ENCODE results near the gene ACBD6. TPM values are rescaled to one million over a fixed set of nuclear protein-coding genes. Genes with fewer than 3 reads are reported as not detected.
A peak's percentile ranks its signal among the peaks of the same experiment; 100 is the strongest.
"Not testable (repeated sequence)": the region's sequence is repeated elsewhere in the genome, so short reads cannot be mapped to it uniquely, and the experiment has no call there.

ACBD6 gene
- total RNA-seq, 1 donor from 2014 or later = 20.5 TPM

DNA sequence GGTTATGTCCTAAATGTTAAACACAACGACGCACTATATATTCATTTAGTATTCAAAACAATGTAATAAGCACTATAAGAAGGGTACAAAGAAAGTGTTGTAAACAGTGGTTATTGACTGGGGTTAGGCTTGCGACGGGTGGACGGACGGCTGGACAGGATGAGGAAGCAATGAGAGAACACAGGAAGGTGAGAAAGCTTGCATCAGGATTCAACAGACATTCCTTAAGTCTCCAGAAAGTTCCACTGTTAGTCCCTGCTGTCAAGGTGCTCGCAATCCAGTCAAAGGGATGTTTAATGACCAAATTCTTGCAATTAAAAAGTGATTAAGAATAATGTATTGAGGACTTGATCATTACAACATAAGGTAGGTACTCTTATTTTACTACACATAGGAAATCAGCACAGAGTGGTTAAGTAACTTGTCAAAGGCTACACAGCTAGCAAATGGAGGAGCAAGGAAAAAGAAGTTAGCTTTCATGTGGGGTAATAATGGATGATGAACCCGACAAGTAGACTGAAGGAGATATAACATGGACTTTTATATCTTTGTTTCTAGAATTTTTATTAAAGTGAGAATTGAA is 994 bp upstream of the ACBD6 start:
- ATAC-seq = peak; percentile 2
- no peak for DNase-seq
- intact Hi-C loops (cut with micrococcal nuclease) = no loop called here

DNA sequence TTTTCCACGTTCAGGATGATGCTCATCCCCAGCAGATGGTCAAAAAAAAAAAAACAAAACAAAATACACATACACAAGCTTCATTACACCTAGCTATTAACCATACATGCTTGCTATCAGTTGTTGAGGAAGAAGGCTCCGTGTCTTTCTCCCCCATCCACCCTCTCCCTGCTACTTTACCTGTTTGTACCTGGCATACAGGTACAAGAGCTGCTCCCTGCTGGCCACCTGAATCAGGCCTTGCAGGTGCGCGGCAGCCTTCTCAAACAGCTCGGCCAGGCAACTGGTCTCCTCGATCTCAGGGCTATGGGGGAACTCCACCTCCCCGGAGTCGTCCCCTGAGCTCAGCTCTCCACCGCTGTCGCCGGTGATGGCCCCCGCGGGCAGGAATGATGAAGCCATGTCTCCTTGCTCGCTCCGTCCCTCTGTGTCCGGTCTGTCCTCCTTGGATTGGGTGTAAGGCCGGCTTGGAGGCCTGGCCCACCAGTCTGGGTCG is 464 bp downstream of the ACBD6 start:
- ATAC-seq (no peak), DNase-seq (no peak)
- intact Hi-C loops (cut with micrococcal nuclease) = no loop called here

DNA sequence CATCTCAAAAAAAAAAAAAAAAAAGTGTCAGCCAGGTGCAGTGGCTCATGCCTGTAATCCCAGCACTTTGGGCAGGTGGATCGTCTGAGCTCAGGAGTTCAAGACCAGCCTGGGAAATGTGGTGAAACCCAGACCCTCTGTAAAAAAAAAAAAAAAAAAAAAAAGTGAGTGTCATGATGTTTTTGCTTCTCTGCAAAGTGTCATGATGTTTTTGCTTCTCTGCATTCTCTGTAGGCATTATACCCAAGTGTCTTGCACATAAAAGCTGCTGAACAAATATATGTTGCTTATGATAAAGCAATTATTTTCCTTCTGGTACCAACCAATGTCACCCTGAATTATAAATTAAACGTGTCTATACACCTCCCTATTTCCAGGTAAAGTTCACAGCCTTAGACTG is 1.7 kb downstream of the ACBD6 start:
- ATAC-seq (no peak), DNase-seq (no peak)
- intact Hi-C loops (cut with micrococcal nuclease) = no loop called here

DNA sequence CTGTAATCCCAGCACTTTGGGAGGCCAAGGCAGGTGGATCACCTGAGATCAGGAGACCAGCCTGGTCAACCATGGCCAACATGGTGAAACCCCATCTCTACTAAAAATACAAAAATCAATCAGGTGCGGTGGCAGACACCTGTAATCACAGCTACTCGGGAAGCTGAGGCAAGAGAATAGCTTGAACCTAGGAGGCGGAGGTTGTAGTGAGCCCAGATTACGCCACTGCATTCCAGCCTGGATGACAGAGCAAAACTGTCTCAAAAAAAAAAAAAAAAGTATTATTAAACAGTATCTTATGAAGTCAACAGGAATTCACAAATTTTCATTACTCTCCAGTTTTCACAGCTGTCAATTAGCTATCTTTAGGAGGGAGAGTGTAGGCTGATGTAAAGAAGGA is 3.8 kb downstream of the ACBD6 start:
- ATAC-seq (no peak), DNase-seq (no peak)
- intact Hi-C loops (cut with micrococcal nuclease) = no loop called here

DNA sequence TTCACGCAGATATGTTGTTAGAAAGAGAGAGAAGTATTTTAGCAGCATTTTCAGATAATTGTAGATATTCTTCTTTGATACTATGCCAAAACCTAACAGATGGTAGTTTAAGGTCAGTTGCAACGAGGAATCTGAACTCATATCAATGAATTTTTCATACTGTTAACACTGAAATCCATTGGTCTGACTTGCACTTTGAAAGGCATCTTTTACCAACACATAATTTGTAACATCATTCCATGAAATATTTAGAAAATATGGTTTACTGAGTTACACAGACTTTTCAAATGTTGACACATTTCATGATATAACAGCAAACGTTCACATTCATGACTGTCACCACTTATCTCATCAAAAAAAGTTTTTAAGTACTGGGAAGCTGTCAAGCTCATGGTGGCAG is 4.6 kb downstream of the ACBD6 start:
- DNase-seq (no peak), ATAC-seq (no peak)
- intact Hi-C loops (cut with micrococcal nuclease) = no loop called here

DNA sequence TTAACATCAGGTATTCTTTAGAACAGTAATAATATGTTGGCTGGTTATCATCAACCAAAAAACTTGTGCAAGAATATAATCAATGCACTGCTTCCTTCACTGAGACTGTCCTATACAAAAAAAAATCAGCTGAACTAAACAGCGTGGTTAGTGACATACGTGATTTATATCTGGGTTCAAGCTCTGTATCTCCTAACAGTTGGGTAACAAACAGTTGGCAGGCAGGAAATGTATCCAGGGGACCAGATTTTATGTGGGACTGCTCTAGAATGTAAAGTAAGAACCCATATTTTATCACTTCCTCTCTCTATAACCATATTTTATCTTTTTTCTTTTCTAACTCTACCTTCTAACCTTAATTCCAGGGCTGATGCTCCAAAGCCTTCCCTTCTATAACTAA is 8.0 kb downstream of the ACBD6 start:
- DNase-seq (no peak), ATAC-seq (no peak)
- intact Hi-C loops (cut with micrococcal nuclease) = no loop called here

DNA sequence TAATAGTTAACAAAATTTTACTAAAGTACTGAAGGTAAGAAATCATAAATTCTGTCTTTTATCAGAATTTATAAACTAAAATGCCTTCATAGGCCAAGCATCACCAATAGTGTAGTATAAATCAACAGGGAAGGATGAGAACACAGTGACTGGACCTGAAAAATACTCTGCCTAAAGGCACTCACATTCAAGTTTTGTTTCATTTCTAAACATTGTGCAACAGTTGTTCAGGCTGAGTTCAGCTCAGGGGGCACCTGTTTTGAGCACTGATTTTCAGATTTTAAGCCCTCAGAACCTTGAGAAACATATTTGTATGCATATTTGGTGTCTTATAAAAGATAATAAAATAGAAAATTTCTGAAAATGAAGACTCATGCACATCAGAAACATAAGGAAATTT is 12.4 kb downstream of the ACBD6 start:
- DNase-seq (no peak), ATAC-seq (no peak)
- intact Hi-C loops (cut with micrococcal nuclease) = no loop called here

DNA sequence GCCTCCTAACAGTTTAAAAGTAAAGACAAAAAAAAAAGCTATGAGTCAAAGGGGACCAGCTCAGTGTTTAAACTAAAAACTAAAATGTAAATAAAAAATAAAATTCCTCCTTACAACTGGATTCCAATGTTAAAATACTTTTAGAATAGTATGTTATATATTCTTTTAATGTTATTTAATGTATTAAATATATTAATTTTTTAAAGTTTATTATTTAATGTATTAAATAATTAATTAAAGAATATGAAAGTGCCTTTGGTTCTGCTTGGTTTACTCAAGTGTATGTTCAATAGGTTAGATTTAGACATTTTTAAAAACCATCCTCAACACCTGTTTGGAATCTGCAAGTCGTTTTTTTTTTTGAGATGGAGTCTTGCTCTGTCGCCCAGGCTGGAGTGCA is 13.1 kb downstream of the ACBD6 start:
- intact Hi-C loops (cut with micrococcal nuclease) = no loop called here
- ATAC-seq = no peak
- no peak for DNase-seq

DNA sequence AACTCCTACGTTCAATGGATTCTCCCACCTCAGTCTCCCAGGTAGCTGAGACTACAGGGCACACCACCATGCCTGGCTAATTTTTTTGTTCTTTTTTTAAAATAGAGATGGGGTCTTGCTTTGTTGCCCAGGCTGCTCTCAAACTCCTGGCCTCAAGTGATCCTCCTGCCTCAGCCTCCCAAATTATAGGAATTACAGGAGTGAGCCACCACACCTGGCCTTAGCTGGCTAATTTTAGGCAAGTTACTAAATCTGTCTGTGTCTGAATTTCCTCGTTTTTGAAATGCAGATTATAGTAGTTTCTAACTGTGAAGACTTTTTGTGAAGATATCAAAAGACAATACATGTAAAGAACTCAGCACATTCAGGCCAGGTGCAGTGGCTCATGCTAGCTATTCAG is 13.7 kb downstream of the ACBD6 start:
- DNase-seq (no peak), ATAC-seq (no peak)
- intact Hi-C loops (cut with micrococcal nuclease) = no loop called here

DNA sequence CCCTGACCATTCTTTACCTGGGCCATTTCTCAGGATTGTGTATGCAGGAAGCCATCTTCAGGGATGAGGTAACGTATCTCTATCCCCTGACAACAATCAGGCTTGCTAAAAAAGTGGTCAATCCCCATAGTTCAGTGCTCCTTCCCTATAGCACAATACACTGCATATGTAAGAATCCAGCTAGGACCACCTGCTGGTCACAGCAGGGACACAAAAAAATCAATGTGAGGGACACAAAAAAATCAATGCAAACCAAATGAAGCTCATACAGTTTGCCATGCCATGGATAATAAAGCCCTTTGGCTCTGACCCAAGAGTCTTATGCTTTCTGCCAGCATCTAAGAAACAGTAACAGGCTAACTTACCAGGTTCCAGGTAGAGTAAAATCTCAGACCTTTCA is 16.3 kb downstream of the ACBD6 start:
- intact Hi-C loops (cut with micrococcal nuclease) = no loop called here
- DNase-seq (no peak), ATAC-seq (no peak)

DNA sequence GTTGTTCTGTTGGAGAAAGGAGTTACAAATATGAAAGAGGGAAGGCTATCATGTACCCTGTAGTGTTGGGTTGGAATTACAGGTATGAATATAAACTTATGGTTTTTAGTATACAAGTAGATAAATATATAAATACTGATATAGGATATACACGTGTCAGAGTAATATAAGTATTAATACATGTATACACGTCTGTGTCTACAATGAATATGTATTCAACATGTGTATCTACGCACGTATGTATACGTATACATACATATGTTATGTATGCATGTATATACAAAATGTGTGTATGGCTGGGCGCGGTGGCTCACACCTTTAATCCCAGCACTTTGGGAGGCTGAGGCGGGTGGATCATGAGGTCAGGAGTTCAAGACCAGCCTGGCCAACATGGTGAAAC is 17.9 kb downstream of the ACBD6 start:
- ATAC-seq (no peak), DNase-seq (no peak)
- intact Hi-C loops (cut with micrococcal nuclease) = no loop called here

DNA sequence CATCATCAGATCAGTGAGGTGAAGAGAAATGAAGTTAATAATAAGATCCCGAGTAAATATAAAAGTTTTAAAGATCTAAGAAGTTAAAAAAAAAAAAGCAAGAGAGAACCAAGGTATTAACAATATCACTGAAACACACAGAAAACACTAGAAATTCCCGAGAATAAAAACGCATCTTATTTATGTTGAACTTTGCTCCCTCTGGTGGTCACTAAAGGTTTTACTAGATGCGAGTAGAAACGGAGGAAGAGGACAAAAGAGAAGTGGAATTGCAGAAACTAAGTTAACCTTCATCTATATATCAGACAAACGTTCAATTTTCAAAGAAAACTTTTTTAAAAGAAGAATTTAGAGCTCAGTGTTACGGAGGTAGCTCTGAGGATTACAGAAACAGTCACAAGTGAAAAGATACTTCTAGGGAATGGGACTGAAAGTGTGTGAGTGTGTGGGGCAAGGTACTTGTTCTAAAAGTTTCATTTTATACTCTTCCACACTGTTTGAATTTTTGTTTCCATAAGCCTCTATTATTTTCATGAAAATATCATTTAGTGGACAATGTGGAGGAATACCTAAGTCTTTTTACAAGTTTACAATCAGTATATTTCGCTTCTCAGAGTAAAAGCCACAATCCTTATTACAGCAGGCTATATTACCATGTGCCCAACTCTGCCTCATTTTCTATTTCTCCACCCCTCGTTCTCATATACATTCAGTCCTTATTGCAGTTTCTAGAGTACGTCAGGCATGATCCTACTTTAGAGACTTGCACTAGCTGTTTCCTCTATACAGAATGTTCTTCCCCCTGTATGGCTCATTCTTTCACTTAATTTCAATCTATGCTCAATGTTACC is 19.7 kb downstream of the ACBD6 start:
- ATAC-seq = no peak
- intact Hi-C loops (cut with micrococcal nuclease) = no loop called here
- DNase-seq = no peak

DNA sequence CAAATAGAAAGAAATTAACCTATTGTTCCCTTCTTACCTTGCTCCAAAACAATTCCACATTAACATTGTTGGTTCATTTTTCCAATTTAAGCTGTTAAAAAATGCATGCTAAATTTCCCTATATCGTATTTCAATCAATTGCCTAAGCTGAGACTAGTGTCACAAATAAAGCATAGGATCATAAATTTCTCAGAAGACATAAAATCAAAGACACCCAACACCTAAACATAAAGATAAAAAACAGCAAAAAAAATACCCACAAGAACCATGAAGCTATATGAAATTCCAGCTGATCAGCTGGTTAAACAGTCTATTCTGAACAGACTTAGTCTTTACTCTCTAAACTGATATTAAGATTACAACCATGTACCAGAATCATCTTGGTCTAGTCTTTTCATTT is 32.3 kb downstream of the ACBD6 start:
- no peak for ATAC-seq
- intact Hi-C loops (cut with micrococcal nuclease) = no loop called here

DNA sequence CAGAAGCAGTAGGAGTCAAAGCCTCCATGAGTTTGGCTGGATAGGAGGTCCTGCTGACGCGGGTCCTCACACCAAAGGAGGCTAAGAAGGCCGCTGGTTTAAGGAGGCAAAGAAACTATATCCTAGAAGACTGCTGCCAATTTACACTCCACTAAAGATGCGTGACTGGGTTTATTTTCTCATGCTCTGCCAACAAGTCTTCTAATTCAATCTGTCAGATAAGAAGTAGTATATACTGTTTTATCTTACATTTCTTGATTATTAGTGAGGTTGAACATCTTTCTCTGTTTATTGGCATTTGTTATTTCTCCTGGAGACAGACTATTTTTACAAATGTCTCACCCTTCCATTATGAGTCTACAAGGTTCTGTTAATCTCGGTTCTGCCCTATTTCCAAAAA is 34.1 kb downstream of the ACBD6 start:
- ATAC-seq (no peak), DNase-seq (no peak)
- intact Hi-C loops (cut with micrococcal nuclease) = no loop called here

More for the DNA sequence above, 32.3 kb downstream of the ACBD6 start:
- no peak for DNase-seq

DNA sequence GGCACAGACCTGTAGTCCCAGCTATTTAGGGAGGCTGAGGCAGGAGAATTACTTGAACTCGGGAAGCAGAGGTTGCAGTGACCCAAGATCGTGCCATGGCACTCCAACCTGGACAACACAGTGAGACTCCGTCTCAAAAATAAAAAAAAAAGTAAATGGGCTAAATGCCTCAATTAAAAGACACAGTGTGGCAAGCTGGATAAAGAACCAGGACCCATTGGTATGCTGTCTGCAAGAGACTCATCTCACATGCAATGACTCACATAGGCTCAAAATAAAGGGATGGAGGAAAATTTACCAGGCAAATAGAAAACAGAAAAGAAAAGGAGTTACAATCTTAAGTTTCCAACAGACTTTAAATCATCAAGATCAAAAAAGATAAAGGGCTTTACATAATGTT is 40.3 kb downstream of the ACBD6 start:
- no peak for ATAC-seq
- no peak for DNase-seq
- intact Hi-C loops (cut with micrococcal nuclease) = no loop called here

DNA sequence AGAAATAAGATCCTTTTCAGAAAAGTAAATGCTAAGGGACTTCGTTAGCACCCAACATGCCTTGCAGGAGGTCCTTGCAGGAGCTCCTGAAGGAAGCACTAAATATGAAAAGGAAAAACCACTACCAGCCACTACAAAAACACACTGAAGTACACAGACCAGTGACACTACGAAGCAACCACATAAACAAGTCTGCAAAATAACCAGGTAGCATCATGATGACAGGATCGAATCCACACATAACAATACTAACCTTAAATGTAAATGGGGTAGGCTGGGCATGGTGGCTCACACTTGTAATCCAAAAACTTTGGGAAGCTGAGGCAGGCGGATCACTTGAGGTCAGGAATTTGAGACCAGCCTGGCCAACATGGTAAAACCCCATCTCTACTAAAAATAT is 40.7 kb downstream of the ACBD6 start:
- intact Hi-C loops (cut with micrococcal nuclease); ATAC-seq; DNase-seq: not testable (repeated sequence)

DNA sequence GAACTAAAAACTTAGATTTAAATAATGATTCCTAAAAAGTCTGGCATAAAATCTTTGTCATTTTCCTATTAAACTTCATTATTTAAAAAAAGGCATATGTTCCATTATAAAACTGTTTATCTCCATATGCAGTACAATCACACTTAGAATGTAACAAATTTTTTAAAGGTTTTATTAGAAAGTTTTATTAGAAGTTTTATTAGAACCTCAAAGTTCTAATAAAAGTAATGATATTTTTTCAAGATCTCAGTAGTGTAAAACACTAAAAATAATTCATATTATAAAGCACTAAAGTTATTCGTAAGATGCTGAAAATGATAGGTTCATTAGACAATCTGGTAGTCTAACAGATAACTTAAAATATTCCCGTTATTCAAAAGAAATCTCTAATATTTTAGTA is 43.6 kb downstream of the ACBD6 start:
- no peak for DNase-seq
- no peak for ATAC-seq
- intact Hi-C loops (cut with micrococcal nuclease) = no loop called here

DNA sequence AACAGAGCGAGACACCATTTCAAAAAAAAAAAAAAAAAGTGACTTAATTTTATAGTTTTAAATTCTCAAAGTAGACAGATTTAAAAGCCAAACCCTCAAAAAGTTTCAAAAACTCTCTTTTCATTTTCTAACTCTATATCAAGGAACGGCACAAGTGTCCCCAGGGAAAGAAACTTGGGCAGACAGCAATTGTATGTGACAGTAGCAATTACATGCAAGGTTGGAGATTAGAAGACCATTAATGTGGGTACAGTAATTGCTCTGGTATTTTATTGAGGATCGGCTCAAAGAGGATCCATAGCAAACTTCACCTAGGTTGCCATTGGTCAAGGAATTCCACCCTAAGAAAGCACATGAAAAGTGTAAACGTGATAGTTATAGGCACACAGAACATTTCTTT is 46.2 kb downstream of the ACBD6 start:
- DNase-seq (no peak), ATAC-seq (no peak)
- intact Hi-C loops (cut with micrococcal nuclease) = no loop called here

DNA sequence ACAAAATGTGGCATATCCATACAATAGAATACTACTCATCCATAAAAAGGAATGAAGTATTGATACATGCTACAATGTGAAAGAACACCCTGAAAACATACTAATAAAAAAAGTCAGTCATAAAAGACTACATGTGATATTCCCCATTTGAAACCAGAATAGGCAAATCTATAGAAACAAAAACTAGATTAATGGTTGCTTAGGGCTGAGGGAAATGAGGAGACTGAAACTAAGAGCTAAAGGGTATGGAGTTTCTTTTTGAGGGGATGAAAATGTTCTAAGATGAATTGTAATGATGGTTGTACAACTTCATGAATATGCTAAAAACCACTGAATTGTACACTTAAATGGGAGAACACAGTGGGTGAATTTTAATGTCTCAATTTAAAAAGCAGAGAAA is 50.9 kb downstream of the ACBD6 start:
- DNase-seq (no peak), ATAC-seq (no peak)
- intact Hi-C loops (cut with micrococcal nuclease) = no loop called here

DNA sequence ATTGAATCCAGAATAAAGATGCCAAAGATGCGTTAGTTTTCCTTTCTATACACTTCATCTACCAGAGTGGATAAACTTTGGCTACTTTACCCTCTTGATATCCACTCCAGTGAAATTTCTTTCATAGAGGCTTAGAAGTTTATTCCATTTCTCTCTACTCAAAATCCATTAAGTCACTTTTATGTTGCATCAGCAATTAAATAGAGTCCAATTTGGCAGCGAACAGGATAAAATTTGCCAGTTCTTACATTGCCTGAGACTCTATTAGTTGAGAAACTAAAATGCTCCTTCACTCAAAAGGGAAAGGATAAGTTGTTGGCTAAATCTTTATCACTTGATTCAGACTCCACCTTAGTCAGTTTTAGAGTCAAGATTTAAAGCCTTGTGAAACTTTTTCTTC is 57.9 kb downstream of the ACBD6 start:
- ATAC-seq = no peak
- intact Hi-C loops (cut with micrococcal nuclease) = no loop called here
- DNase-seq = no peak

DNA sequence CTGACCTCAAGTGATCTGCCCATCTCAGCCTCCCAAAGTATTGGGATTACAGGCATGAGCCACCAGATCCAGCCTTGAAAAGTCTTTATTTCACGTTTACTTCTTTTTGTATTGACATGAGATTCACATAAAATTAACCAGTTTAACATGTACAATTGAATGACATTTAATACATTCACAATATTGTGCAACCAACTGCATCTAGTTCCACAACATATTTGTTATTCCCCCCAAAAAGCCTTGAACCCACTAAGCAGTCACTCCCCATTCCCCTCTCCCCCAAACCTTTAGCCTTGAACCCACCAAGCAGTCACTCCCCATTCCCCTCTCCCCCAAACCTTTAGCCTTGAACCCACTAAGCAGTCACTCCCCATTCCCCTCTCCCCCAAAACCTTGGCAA is 62.0 kb downstream of the ACBD6 start:
- no peak for DNase-seq
- ATAC-seq = no peak
- intact Hi-C loops (cut with micrococcal nuclease) = no loop called here
